Peyer's patch (tissue), 4 donors: ENCODE results near the gene IL21R. TPM values are rescaled to one million over a fixed set of nuclear protein-coding genes. Genes with fewer than 3 reads are reported as not detected.

Source experiments
- DNase-seq, 3 donors: peaks; one replicate each; pipeline ENCODE4 v3.0.0-alpha.2; 2017 to 2019
- H3K27ac ChIP-seq, 4 donors: fragments of 200-600 bp; sonication (generic); one replicate each; pipeline ENCODE4 v1.5.1; 2016 to 2019
- H3K27me3 ChIP-seq, 2 donors: fragments of 200-600 bp; sonication (generic); one replicate each; pipeline ENCODE4 v1.5.1; 2019
- H3K36me3 ChIP-seq, 3 donors: fragments of 200-600 bp; sonication (generic); one replicate each; pipeline ENCODE4 v1.5.1; 2016 to 2019
- H3K4me1 ChIP-seq, 4 donors: fragments of 200-600 bp; sonication (generic); one replicate each; pipeline ENCODE4 v1.5.1; 2016 to 2019
- H3K4me3 ChIP-seq, 4 donors: fragments of 200-600 bp; sonication (generic); 1 replicate in 3 of 4; 2 replicates in 1 of 4; pipeline ENCODE4 v1.5.1; 2016 to 2019; ENCODE audit warnings: mild to moderate bottlenecking in 1 of 4
- H3K9me3 ChIP-seq, 4 donors: fragments of 200-600 bp; sonication (generic); one replicate each; pipeline ENCODE4 v1.5.1; 2016 to 2019; ENCODE audit warnings: mild to moderate bottlenecking in 1 of 4
- CTCF ChIP-seq, 6 experiments: fragments of 450-650 bp in 4 of 6; fragments of 200-600 bp in 2 of 6; sonication (generic) in 1 of 6; IDR thresholded peaks; one replicate each; pipeline ENCODE4 v1.5.1; 2017 to 2019; ENCODE audit warnings: antibody characterized with exemption in 6 of 6, mild to moderate bottlenecking in 3 of 6, moderate library complexity in 1 of 6
- POLR2A ChIP-seq, 2 donors: fragments of 450-650 bp; IDR thresholded peaks; one replicate each; pipeline ENCODE4 v1.5.1; 2017; ENCODE audit warnings: antibody characterized with exemption in 2 of 2, mild to moderate bottlenecking in 2 of 2, moderate library complexity in 2 of 2
- total RNA-seq, 4 donors: library from RNA; depleted of rRNA; stranded (reverse); fragments of >200 nt; gene quantifications; one replicate each; pipeline ENCODE4 v1.1.0, GENCODE V29; 2016

IL21R gene
- total RNA-seq, 4 donors from 2014 or later, result 0.18 to 4.1 (median 1.3) TPM; not detected in 1

DNA sequence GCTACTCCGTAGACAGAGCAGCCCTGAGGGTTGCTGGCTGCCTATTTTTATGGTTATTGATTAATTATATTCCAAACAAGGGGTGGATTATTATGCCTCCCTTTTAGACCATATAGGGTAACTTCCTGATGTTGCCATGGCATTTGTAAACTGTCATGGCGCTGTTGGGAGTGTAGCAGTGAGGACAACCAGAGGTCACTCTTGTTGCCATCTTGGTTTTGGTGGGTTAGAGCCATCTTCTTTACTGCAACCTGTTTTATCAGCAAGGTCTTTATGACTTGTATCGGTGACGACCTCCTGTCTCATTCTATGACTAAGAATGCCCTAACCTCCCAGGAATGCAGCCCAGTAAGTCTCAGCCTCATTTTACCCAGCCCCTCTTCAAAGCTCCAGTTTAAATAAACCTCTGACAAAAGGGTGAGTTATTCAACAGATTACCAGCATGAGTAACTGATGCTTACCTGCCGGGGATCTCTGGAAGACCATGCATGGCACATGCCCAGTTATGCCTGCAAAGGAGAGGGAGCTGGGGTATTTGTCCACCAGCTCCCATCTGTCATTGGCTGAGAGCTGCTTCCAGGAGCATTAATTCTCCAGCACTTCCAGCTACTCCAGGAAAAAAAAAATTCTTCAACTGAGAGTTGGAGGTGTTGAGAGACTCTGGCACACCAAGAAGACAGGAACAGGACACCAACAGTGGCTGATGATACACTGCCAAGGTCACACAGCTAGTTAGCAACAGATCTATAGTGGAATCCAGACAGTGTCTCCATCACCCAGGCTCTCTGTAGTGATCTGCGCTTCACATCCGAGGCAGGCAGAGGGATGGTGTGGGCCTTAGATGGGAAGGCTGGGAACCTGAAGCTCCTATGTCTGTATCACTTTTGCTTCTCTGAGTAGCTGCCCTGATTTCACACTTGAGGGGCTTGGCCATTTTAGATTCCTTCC, 36.6 kb upstream of the IL21R start:
- DNase-seq, result no peak
- no peak overlapping the region for H3K4me3 ChIP-seq
- H3K4me1 ChIP-seq, result peaks cover 4 to 37% (median 8%) of the 10 kb centered on the region in 4 donors
- peak overlapping the region in 2 of 4 donors; percentile 67 to 79 for H3K27ac ChIP-seq
- H3K27me3 ChIP-seq, result no peaks in the 10 kb centered on the region
- peaks cover 0 to 34% (median 0%) of the 10 kb centered on the region in 3 donors for H3K36me3 ChIP-seq
- no peaks in the 10 kb centered on the region for H3K9me3 ChIP-seq
- TF ChIP-seq POLR2A (IDR thresholded peaks at IDR 0.05) (no peak), CTCF (IDR thresholded peaks at IDR 0.05) (no peak)

GRCh38 chr16:27366687-27367460, 35.1 kb upstream of the IL21R start:
- Histone ChIP-seq H3K27ac (peak overlapping the region; percentile 34 to 80 (median 74)), H3K27me3 (no peaks in the 10 kb centered on the region), H3K9me3 (no peaks in the 10 kb centered on the region), H3K4me1 (peaks cover 4 to 37% (median 8%) of the 10 kb centered on the region in 4 donors), H3K4me3 (no peak overlapping the region), H3K36me3 (peaks cover 0 to 22% (median 0%) of the 10 kb centered on the region in 3 donors)
- peak in 1 of 3 donors; percentile 54 for DNase-seq
- no peak for TF ChIP-seq POLR2A (IDR thresholded peaks at IDR 0.05)

- H3K9me3 ChIP-seq, result no peaks in the 10 kb centered on the region
- DNase-seq, result peak; percentile 86 to 93 (median 89)
- H3K27ac ChIP-seq, result peak overlapping the region; percentile 71 to 80 (median 76)
- peaks cover 4 to 37% (median 8%) of the 10 kb centered on the region in 4 donors for H3K4me1 ChIP-seq
- H3K4me3 ChIP-seq, result peak overlapping the region; percentile 13 to 43 (median 22)
- H3K36me3 ChIP-seq, result peaks cover 0 to 13% (median 0%) of the 10 kb centered on the region in 3 donors
- TF ChIP-seq POLR2A (IDR thresholded peaks at IDR 0.05), result no peak
- peak; percentile 51 to 90 (median 82) for TF ChIP-seq CTCF (IDR thresholded peaks at IDR 0.05)
- no peaks in the 10 kb centered on the region for H3K27me3 ChIP-seq
Observed at GRCh38 chr16:27367461-27368357, 34.3 kb upstream of the IL21R start.

GRCh38 chr16:27368358-27368722, 33.6 kb upstream of the IL21R start:
- no peaks in the 10 kb centered on the region for H3K27me3 ChIP-seq
- no peak overlapping the region for H3K4me3 ChIP-seq
- DNase-seq, result no peak
- peak overlapping the region in 3 of 4 donors; percentile 71 to 80 (median 76) for H3K27ac ChIP-seq
- H3K4me1 ChIP-seq, result peaks cover under 1 to 30% (median 8%) of the 10 kb centered on the region in 4 donors
- H3K36me3 ChIP-seq, result peaks cover 0 to 7% (median 0%) of the 10 kb centered on the region in 3 donors
- no peaks in the 10 kb centered on the region for H3K9me3 ChIP-seq
- no peak for TF ChIP-seq CTCF (IDR thresholded peaks at IDR 0.05)
- no peak for TF ChIP-seq POLR2A (IDR thresholded peaks at IDR 0.05)

DNA sequence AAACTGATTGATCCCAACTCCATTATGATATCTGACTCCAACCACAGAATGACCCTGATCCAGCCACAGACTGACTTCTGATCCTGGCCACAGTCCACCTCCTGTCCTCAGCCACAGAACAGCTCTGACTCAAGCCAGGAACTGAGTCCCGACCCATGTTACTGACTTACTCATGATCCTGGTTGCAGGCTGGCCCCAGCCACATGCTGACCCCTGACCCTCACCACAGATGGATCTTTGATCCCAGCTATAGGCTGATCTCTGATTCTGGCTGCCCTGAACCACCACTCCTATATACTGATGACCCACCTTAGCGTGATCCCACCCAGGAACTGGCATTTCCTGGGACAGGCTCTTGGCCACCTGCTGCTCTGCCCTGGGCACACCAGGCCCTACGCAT, 32.2 kb upstream of the IL21R start:
- Histone ChIP-seq H3K4me1 (peaks cover 0 to 20% (median 9%) of the 10 kb centered on the region in 4 donors), H3K27ac (no peak overlapping the region), H3K36me3 (no peaks in the 10 kb centered on the region), H3K27me3 (no peaks in the 10 kb centered on the region), H3K9me3 (no peaks in the 10 kb centered on the region), H3K4me3 (no peak overlapping the region)
- TF ChIP-seq CTCF (IDR thresholded peaks at IDR 0.05) (no peak), POLR2A (IDR thresholded peaks at IDR 0.05) (no peak)
- DNase-seq, result peak in 2 of 3 donors; percentile 65 to 70
